ENCODE data around the gene TMEM250.
A peak's percentile ranks its signal among the peaks of the same experiment; 100 is the strongest.

Gene TMEM250

DNA sequence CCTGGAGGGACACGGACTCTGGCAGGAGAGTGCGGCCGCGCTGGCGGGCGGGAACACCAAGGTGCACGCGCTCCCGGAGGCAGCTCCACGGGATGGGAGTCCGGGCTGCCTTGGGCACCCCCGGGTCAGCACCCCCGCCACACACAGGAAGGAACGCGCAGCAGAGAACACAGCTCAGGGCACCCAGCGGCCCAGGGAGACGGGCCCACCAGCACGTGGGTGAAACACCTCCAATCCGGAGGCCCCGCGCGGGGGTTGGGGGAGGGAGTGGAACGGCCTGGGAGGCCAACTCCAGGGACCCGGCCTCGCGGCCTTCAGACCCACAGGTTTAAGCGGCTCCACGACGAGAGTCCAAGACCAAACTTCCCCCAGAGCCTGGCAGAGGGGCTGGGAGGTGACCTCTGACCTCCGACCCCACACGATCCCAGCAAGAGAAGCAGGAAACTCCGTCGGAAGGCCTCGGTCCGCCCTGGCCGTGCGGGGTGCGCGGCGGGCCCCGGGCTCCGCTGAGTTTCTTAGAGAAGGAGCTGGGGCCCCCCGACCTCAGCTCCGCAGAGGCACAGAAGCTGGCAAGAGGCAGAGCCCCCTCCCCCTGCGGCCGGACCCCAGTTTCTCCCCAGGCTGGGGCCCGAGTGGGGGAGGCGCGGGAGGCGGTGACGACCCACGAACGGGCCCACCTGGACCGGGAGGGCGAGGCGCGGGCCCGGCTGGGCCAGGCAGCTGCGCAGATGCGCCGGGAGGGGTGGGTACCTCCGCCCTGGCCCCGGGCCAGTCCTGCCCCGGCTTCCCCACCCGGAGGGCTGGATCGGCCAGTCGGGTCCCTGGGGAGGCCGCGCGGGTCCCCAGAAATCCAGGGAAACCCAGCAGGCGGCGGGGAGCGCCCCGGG is 24.4 kb downstream of the TMEM250 start:
- DNase-seq (ENCODE audit: low spot score) = no peak

DNA sequence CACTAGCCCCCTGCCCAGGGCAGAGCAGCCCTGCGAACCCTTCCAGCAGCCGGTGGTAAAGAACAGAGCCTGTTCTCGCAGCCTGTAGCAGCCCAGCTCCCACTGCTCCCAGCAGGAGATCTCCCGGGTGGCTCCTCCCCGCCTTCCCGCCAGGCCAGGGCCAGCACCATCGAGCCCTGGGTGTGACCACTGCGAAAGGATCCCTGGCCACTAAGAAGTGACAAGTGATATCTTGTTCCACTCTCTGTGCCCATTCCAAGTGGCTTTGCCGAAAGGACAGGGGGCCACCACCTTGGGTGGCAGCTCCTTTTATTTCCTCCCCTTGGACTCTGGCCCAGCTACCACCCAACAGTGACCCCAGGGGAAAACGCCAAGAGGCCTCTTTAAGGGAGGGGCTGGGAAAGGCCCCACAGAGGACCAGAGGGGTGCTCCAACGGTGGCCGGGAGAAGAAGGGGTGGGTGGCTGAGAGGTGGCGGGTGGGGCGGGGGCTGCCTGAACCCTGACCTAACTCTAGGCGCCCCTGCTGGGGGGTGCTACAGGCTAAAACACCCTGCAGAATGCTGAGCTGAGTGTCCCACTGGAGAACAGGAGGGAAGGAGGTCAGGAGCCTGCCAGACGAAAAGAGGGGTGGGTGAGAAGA is 25.2 kb downstream of the TMEM250 start:
- no peak for DNase-seq (ENCODE audit: low spot score)

GRCh38 chr9:136092741-136093140 is 25.9 kb downstream of the TMEM250 start:
- no peak for DNase-seq (ENCODE audit: low spot score)

GRCh38 chr9:136092353-136092650 is 26.4 kb downstream of the TMEM250 start:
- no peak for DNase-seq (ENCODE audit: low spot score)

DNA sequence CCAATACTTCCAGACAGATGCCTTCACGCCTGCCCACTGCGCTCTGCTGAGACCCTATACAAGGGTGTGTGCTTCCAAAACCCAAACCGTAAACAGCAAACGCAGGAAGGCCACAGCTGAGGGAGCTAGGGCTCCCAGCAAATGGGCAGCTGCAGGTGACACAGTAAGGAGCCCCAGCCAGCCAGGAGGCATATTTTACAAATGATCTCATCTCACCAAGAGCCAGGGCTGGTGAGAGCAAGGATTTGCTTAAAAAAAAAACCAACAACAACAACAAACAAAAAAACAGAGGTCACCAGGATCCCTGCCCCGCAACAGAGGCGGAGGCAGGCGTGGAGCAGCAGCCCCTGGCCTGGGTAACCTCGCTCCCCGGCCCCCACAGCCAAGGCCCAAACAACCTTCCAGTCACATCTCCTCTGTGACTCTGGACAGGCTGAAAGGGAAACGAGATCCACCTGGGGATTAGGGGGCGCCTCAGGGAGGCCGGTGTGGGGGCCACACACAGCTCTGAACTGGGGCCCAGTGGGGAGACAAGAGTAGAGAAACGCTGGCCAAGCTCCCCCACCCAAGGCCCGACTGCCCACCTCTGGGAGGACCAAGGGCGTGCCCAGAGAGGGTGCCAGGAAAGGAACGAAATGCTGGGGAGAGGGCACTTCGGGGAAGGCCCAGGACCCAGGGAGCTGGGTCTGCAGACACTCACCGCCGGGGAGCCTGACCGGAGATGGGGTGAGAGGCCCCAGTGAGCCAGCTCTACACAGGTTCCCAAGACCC is 26.9 kb downstream of the TMEM250 start:
- no peak for DNase-seq (ENCODE audit: low spot score)

DNA sequence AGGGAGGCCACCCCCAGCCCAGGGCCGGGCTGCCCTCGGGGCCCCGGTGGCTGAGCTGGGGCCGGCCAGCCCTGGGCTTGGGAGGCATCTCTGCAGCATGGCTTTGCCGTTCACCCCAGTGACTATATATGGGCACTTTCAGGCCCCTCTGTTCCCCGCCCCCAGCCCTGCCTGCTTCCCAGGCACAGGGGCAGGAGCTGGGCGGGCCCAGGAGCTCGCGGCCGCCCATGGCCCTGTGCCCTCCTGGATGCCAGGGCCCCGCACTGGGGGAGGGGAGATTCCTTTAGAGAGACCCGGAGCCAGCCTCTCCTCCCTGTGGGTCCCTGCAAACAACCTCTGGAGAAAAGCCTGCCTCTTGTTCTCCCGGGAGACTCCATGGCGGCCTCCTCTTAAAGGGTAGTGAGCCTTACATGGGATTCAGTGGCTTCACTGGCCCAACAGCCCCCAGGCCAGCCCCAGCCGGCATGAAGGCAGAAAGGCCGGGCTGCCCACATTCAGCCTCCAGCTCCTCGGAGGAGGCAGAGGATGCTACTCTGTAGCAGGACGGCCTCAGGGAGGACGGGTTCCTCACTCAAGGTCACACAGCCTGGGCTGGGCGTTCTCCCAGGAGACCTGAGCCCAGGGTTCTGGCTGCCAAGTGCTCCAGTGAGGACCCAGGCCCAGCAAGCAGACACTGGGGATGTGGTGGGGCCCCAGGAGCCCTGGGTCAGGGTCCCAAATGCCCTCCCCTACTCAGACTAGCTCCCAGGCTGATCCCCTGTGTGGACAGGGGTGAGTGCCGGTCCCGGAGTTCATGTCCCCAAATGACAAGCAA is 27.7 kb downstream of the TMEM250 start:
- no peak for DNase-seq (ENCODE audit: low spot score)

DNA sequence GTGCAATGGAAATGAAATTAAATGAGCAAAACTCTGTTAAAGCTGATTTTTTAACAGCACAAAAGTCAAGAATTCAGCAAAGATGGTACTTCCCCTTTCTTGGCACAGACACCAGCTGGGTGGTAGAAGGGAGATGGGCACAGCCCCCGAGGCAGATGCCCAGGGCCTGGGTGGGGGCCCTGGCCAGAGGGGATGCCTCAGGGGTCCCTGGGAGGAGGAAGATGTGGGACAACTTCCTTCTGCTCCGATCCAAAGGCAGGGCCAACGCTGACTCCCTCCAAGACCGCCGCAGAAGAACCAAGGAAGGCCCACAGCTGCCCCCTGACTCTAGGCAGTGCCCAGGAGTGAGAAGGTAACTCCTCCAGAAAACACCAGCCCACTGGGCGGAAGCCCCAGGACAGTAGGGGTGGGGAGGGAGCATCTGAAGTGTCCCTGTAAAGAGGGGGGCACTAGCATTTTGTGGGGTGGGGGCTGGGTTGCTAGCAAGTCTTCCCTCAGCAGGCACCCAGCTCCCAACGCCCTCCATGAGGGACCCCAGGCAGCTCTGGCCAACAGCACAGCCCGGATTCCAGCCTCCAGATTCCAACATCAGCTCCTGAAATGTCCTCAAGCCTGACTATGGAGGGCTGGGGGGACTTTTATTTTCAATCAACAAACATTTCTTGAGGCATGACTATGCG is 28.5 kb downstream of the TMEM250 start:
- DNase-seq (ENCODE audit: low spot score) = no peak

DNA sequence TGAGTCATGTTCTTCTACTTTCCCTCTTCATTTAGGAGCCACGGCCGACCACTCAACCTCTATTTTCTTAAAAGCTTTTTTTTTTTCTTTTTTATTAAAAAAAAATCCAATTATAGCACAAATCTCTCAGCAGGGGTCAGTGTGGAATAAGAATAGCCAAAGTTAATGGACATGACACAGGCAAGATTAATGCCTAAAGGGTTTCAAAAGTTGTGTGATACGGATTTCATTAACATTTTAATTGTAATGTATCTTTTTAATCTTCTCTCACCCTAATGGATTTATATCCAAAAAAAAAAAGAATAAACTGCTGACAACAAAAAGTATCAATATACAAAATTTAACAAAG is 29.0 kb downstream of the TMEM250 start:
- peak; percentile 70 for DNase-seq (ENCODE audit: low spot score)

- no peak for DNase-seq (ENCODE audit: low spot score)
Measured at GRCh38 chr9:136088939-136089696, 29.6 kb downstream of the TMEM250 start.

DNA sequence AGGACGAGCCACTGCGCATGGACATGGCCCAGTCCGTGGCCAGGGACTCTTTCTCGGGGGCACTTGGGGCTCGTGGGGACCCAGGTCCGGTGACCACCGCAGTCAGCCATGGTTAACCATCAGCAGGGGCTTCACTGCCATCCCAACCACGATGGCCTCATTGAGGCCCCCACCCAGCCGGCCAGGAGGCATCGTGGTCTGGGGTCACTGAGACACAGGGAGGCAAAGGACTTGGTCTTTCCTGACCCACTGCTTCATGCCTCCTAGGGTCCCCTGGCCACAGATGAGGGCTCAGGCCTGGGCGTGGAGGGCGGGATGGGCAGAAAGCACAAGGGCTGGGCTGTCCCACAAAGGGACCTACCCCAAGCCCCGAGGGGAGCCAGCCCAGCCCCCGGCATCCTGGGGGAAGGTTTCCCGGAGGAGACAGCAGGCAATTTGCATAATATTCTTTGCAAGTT is 30.2 kb downstream of the TMEM250 start:
- no peak for DNase-seq (ENCODE audit: low spot score)

GRCh38 chr9:136087741-136088480 is 30.8 kb downstream of the TMEM250 start:
- DNase-seq (ENCODE audit: low spot score) = no peak

GRCh38 chr9:136086951-136087740 is 31.5 kb downstream of the TMEM250 start:
- no peak for DNase-seq (ENCODE audit: low spot score)

GRCh38 chr9:136086213-136086881 is 32.3 kb downstream of the TMEM250 start:
- no peak for DNase-seq (ENCODE audit: low spot score)

GRCh38 chr9:136085815-136086212 is 32.9 kb downstream of the TMEM250 start:
- no peak for DNase-seq (ENCODE audit: low spot score)

DNA sequence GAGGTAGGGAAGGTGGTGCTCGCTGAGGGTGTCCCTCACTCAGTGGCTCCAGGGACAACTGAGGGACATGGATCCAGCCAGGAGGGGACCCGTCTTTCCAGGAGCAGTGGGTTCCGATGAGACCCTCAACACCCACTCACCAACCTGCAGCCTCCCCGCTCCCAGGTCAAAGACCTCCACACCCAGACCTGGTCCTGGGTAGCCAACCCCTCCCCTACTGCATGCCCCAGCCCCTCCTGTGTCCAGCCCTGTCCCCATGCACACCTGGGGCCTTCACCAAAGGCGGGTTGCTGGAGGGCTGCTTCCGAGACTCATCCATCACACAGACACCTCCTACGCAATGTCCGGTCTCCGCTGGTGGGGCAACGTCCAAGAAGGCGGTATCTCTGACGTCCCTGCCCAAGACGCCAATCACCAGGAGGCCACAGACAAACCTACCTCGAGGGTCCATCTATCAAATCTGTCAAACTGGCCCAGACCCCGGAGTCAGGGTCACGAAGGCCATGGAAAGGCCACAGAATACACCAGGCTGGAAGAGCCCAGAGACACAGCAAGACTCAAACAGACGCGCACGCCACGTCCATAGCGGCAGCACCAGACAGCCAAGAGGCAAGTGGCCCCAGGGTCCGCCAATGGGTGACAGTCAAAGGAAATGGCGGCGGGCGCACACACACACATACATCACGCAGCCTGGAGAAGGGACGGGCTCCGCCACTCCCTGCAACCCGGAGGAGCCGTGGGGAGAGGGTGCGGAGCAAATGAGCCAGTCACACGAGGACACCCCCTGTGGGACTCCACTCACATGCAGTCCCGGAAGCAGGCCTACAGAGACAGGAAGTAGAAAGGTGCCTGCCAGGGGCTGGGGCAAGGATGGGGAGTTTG is 34.4 kb downstream of the TMEM250 start:
- DNase-seq (ENCODE audit: low spot score) = no peak

DNA sequence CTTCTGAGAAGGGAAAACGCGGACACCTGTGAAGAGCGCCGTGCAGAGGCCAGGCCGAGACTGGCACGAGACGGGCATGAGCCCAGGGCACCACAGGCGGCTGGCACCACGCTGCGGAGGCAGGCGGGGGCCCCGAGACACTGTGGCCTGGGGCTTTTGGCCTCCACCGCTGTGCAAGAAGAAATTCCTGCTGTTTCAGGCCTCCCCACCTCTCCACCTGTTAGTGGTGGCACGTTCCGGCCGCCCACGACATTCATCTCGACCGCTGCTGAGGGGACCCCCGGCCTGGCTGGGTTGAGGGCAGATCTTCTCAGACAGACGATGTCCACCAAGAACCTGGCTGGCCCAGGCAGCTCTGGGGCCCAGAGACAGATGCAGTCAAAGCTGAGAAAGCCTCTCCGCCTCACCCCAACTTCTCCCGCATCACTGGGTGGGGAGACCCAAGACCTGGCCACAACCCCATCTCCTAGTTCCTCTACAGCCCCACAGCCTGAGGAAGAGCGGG is 35.1 kb downstream of the TMEM250 start:
- no peak for DNase-seq (ENCODE audit: low spot score)
